Measurements from ENCODE around the gene DPEP2NB.
"Not testable (repeated sequence)": the region's sequence is repeated elsewhere in the genome, so short reads cannot be mapped to it uniquely, and the experiment has no call there.

- TF ChIP-seq CTCF (IDR thresholded peaks at IDR 0.05; ENCODE audit: insufficient read depth, low read length, poor library complexity, severe bottlenecking); EZH2phosphoT487 (conservative IDR thresholded peaks at IDR 0.05; ENCODE audit: low read length): not testable (repeated sequence)
These were observed 21.7 kb downstream of the DPEP2NB start for GRCh38 chr16:67994040-67994408.

Measured in SU-DHL-6 (cell line).